DOHH2 (cell line): ENCODE results near the gene GTF2IRD2.
"Not testable (repeated sequence)": the region's sequence is repeated elsewhere in the genome, so short reads cannot be mapped to it uniquely, and the experiment has no call there.

Experiments
- CTCF ChIP-seq: fragments of 200-600 bp; sonication (generic); IDR thresholded peaks from one replicate; pipeline ENCODE4 v1.5.1; 2014; ENCODE audit warnings: antibody characterized with exemption, mild to moderate bottlenecking, low read depth, low read length; ENCODE audit not compliant: poor library complexity, severe bottlenecking
- EZH2phosphoT487 ChIP-seq: fragments of 200-600 bp; sonication (generic); IDR thresholded peaks from 2 replicates; pipeline ENCODE4 v1.6.1; 2017; ENCODE audit warnings: borderline replicate concordance, mild to moderate bottlenecking, antibody characterized with exemption, low read length, moderate library complexity, mixed read lengths

- TF ChIP-seq CTCF, EZH2phosphoT487: not testable (repeated sequence)
These were observed 97.4 kb downstream of the GTF2IRD2 start for GRCh38 chr7:74753921-74754482.
